Measurements from ENCODE around the gene FLNB.
"Not testable (repeated sequence)": the region's sequence is repeated elsewhere in the genome, so short reads cannot be mapped to it uniquely, and the experiment has no call there.

The FLNB gene

GRCh38 chr3:58049143-58049785 lies 41.0 kb downstream of the FLNB start:
- in situ Hi-C loops (cut with MboI; ENCODE audit: low sequenced_read_pairs), result no loop called here

DNA sequence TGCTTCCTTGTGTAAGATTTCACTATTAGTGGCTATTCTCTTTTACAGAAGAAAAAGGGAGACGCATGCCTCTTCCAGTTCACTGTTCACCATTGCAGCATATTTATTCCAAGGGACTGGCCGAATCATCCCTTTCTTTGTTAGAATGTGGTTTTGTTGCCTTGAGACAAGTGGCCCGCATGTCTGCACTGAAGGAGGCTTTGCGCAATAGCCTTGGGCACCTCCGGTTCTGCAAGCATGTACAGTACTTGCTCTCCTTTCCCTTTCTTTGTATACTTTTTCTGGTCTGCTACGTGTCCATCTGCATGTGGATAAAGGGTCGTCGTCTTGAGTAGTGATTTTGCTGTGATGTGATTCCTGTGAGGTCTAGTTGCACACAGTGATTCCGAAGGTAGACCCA lies 43.0 kb downstream of the FLNB start:
- in situ Hi-C loops (cut with MboI; ENCODE audit: low sequenced_read_pairs), result no loop called here

DNA sequence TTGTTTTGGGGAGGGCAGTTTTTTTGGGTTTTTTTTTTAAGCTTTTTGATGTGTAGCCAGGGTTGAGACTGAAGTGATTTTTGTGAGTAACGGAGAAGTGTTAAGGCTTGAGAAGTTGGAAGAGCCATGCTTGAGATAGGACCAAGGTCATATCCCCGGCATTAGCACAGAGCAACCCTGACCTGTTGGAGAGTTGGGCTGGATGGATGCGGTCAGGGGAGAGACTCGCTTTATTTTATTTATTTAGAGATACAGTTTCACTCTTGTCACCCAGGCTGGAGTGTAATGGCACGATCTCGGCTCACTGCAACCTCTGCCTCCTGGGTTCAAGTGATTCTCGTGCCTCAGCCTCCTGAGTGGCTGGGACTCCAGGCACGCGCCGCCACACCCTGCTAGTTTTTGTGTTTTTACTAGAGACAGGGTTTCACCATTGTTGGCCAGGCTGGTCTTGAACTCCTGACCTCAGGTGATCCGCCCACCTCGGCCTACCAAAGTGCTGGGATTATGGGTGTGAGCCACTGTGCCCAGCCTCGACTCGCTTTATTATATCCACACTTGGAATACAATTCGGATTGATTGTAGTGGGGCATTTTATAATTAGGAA lies 43.5 kb downstream of the FLNB start:
- in situ Hi-C loops (cut with MboI; ENCODE audit: low sequenced_read_pairs), result not testable (repeated sequence)

DNA sequence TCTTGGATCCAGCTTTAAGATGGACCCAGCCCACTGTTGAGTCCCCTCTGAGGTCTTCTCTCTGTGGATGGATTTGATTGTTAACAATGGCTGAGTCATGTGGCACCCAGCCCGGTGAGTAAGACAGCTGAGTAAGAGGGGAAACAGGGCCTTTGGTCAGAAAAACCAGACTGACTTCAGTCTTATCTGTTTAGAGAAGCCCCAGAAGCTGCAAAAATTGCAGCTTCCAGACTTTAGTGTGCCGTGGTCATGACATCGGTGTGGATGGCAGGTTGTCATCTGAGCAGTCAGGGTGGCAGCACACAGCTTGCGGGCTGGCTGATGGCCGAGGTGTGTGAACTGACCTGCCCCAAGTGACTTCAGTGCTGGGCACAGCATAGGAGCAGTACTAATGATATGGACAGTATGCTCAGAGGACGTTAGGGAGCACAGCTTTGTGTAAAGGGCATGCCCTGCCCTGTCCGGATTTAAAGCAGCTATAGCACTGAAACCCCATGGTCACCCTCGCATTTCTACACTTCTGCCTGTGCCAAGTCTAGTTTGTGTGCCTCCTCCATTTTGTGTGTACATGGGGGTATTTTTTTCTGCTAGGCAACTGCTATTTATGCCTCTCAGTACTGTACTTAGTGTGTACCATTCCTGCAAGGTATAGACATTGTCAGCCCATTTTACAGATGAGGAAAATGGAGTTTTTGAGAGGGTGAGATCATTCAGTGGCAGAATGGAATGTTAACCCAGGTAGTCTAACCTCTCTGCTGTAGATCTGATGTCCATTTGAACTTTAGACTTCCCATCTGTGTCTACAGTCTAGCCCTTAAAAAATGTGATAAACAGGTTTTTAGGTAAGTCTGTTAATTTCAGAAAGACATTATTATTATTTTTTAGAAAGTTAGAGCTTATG lies 44.4 kb downstream of the FLNB start:
- in situ Hi-C loops (cut with MboI; ENCODE audit: low sequenced_read_pairs), result no loop called here

DNA sequence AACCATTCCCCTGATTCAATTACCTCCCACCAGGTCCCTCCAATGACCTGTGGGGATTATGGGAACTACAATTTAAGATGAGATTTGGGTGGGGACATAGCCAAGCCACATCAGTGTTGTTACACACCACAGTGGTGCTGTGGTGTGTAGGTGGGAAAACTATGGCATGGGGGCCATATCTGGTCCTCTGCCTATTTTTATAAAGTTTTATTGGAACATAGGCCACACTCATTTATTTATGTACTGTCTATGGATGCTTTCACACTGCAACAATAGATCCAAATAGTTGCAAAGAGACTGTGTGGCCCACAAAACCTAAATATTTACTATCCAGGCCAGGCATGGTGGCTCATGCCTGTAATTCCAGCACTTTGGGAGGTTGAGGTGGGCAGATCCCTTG lies 46.4 kb downstream of the FLNB start:
- in situ Hi-C loops (cut with MboI; ENCODE audit: low sequenced_read_pairs), result no loop called here

DNA sequence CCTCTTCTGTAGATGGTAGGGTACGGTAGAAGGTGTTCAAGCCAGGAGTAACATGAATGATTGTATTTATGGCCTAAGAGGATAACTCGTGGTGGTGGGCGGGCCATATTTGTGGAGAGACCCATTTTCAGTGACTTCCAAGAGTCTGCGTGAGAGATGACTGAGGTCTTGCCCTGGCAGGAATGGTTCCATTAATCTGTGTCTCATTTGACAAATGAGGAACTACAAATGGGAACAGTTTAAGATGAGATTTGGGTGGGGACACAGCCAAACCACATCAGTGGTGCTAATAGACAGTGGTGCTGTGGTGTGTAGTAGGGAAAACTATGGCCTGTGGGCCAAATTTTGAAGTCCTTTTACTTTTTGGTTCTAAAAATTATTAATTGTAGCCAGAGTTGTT lies 47.1 kb downstream of the FLNB start:
- in situ Hi-C loops (cut with MboI; ENCODE audit: low sequenced_read_pairs), result no loop called here

- in situ Hi-C loops (cut with MboI; ENCODE audit: low sequenced_read_pairs), result not testable (repeated sequence)
These were observed 47.7 kb downstream of the FLNB start for GRCh38 chr3:58055891-58056290.

DNA sequence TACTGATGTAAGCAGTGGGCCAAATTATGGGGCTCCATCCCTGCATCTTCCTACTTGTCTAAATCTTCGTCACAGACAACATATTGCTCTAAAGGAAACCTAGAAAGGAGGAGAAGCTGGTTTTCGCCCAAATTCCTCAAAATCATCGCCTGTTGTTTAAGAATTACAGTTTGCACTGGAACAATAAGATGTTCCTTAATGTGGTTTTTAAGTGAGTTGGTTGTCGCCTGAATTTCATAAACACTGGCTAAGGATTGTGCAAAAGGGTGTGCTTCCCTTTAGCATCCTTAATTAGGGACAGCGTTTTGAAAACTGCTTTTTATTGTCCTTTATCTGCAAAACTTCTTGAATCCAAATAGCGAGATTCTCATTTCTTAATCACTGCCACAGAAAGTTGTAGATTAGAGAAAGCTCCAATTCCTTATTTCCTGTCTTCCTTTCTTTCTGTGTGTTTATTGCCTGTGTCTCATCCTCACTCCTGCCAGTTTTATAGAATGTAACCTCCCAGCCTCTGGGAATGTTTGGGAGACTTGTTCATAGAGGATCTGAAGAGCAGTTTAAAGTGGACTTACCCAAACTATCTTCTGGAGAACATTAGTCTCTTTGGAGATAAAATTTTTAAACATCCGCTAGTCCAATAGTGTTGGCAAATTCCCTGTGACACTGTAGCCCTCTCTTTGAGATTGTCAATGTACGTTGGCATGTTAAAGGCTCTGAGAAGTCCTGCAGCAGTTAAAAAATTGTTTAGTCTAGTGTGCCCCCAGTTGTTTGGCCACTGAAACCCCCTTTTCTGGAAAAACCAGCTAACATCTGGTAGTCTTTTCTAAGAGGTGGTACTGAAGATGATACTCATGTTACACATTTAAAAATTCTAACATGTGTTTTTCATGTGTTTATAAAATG lies 50.4 kb downstream of the FLNB start:
- in situ Hi-C loops (cut with MboI; ENCODE audit: low sequenced_read_pairs), result no loop called here

DNA sequence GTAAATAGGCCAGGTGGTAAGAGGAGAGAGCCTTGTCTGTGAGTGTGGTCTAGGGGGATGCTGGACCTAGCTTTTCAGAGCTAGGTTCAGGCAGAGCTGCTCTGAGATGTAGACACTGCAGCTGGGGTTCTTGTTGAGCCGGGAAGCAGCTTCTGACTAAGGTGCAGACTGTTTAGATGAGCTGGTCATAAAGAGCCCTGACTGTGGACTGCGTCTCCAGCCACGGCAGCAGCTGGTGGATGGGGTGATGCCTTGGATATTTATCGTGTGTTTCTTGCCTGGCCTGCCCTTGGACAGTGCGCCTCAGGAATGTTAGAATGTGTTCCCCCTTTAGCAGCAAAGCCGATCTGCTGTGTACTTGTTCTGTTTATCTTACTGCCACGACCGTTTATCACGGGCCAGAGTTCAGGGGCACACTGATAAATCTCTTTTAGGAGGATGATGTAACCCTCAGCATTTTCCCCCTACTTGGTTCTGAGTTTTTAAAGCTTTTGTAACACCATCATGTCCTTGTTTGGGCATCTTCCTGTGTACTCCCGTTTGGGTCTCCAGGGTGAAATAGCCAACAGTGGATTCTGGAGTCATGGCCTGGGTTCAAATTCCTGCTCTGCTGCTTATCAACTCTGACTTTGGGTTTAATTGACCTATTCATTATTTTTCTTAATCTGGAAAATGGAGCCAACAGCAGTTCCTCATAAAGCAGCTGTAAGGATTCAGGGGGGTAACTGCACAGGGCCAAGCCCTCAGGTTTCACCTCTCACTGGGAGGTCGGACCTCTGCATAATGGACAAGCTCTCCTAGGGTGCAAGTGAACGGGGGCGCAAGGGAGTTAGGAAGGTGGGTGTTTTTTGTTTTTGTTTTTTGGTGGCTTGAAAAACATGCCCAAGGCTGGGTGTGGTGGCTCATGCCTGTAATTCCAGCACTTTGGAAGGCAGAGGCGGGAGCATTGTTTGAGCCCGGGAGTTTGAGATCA lies 51.4 kb downstream of the FLNB start:
- in situ Hi-C loops (cut with MboI; ENCODE audit: low sequenced_read_pairs), result no loop called here

DNA sequence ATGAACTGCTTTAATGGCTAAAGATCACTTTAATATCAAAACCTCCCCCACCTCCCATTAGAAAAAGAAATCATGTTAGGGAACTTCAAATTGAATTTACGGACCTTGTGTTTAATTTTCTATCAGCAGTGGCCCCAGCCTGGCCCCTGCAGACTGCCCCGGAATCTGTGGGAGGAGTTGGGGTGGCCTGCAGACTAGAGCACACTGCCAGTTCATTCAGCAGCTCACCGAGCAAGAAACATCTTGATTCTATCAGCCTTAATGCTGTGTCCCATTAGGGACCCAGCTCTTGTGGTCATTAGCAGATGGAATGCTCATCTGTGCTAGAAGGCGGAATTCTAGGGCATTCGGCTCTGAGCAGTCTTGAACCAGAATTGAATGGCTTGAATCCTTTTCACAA lies 54.2 kb downstream of the FLNB start:
- in situ Hi-C loops (cut with MboI; ENCODE audit: low sequenced_read_pairs), result no loop called here

DNA sequence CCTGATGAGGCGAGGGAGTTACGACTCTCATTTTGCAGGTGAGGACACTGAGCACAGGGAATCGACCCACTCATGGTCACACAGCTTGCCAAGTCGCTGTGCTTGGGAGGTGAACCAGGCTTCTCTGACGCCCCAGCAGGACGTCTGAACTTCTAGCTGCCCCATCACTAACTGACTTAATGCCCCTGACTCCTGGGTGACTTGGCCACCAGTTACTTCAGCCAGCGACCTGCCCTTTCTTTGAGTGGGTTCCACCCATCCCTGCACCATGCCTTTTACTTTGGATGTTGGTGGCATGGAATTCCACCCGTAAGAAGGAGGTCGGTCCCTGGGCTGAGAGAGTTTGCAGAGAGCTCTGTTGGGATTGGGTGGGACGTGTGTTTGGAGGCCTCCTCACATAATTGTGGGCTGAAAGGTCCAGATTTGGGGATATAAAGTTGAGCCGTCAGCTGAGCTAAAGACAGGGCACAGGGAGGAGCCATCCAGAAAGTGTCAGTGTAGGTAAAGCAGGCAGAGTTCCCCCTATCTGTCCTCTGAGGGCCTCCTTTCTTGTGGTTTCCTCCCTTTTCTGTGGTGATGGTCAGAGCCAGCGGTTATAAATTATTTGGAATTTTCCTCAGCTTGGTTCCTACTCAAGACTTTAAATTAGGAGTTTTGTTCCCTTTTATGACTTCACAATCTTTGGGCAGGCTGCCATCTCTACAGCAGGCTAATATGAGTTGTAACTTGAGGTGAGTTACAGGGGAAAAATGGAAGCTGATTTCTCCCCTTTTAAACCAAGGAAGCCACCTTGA lies 55.0 kb downstream of the FLNB start:
- in situ Hi-C loops (cut with MboI; ENCODE audit: low sequenced_read_pairs), result no loop called here

GRCh38 chr3:58064923-58065638 lies 56.9 kb downstream of the FLNB start:
- in situ Hi-C loops (cut with MboI; ENCODE audit: low sequenced_read_pairs), result no loop called here

- in situ Hi-C loops (cut with MboI; ENCODE audit: low sequenced_read_pairs), result no loop called here
These were observed 57.5 kb downstream of the FLNB start for GRCh38 chr3:58065700-58066167.

DNA sequence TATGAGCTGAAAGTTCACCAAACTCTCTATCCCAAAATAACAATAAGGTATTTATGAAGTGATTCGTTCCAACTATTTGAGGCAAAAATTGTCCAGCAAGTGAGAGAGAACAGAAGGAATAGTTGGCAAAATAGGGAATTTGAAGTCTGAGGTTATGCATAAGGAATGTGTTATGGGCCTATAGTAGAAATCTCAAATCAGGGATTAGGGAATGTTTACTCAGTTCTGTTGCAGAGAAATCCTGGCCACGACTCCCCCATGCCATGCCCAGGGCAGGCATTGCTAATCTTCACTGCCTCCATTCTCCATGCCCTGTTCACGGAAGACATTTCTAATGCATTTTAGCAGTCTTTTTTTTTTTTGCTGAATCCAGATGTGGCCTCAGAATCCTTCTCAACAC lies 58.6 kb downstream of the FLNB start:
- in situ Hi-C loops (cut with MboI; ENCODE audit: low sequenced_read_pairs), result no loop called here

DNA sequence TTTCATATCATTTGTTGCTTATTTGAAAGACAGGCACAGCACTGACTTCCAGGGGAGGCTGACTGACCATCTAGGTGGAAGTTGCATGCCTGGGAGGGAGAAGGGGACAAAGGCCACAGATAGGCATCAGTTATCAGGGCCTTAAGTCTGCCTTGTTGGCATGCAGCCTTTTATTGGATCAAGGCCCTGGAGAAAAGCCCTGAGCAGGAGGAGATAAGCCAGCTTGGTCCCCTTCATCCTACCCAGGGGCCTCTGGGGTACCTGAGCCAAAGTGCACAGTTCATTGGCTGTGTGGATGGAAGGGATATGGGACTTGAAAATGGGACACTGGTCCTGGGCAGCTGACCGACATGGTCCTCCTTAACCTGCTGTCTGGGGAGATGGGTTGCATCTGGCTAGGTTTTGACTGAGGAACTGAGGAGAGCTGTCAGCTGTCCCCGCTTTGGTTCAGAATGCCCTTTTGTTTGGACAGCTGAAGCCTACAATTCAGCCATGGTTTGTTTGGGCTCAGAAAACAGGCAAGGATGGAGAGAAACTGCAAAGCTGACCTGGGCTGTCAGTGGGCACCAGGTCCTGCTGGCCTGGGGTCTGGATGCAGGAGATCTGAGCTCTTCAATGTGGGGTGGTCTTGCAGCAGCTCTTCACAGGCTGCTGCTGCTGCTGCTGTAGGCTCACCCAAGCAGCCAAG lies 60.0 kb downstream of the FLNB start:
- in situ Hi-C loops (cut with MboI; ENCODE audit: low sequenced_read_pairs), result no loop called here

DNA sequence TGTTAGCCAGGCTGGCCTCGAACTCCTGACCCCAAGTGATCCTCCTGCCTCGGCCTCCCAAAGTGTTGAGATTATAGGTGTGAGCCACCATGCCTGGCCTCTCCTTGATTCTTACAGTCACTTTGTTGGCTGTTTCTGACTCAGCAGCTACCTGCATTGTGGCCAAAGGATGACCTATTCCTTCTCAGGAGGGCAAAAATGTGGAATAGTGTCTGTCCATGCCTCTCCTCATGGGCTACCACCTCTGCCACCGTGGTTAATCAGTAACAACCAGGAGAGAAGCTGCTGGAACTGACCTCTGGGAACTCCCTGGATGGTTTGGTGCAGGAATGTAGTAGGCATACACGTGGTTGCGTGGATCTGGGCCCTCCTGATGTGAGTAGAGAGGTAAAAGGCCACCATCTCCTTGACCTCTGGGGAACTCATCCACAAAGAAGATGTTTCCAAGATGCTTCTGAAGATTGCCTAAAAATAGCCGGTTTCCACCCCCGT lies 63.3 kb downstream of the FLNB start:
- in situ Hi-C loops (cut with MboI; ENCODE audit: low sequenced_read_pairs), result no loop called here

DNA sequence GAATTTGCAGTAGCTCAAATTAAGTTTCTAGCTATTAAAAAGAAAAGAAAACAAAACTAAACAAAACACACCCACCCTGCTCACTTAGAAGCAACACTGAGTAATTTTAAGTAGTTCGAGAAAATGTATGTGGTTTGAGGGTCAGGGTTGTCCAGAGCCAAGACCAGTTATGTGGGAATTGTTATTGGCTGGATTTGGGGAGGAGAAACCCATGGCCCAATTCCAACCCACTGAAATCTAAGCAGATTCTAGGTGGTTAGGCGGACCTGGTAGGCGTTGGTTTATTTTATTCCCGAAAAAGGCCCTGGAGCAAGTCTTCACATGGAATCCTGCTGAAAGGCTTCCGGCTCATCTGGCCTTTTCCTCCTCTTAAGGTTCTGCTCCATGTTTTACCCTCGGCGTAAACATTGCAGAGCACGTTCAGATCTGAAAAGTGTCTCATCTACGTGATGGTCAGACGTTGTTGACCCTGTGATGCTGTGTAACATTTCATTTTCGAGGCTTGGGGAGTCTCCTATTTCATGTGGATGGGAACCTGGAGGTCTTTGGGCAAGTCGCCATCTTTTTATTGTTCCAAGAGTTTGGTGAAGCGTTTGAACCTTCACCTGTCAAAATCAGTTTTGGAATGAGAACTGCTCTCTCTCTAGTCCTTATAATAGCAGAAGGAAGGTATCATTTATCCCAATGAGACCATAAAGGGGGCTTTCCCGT lies 64.0 kb downstream of the FLNB start:
- in situ Hi-C loops (cut with MboI; ENCODE audit: low sequenced_read_pairs), result no loop called here

Data from HL-60/S4 treated with retinoic acid at 250 ng/mL for 4 days and 3 days (cell line).